ENCODE results near the gene CALB2. TPM values are rescaled to one million over a fixed set of nuclear protein-coding genes. Genes with fewer than 3 reads are reported as not detected.

The CALB2 gene
- total and polyA plus RNA-seq, 2 of the 8 experiments (the other 6 are each of a cell fraction or from before 2014, with no cell fraction given), result 1.9 to 2.6 TPM

- Histone ChIP-seq H3K9me3 (ENCODE audit: insufficient read depth in 2 of 2, low read depth in 1 of 2, low read length in 1 of 2) (no peaks in the 10 kb centered on the region), H3K56ac (replicated peaks; ENCODE audit: insufficient read length, low read depth, low read length) (no peak overlapping the region), H4K91ac (replicated peaks; ENCODE audit: insufficient read length, low read length) (no peak overlapping the region), H2AK5ac (ENCODE audit: low read depth, low read length) (no peak overlapping the region), H3K18ac (ENCODE audit: extremely low read depth, low read length) (no peak overlapping the region), H3K23me2 (ENCODE audit: low read depth, low read length) (peaks cover 9% of the 10 kb centered on the region; the same call in 1 of the 2 replicates), H2BK12ac (ENCODE audit: low read depth, low read length) (no peak overlapping the region), H3K27ac (ENCODE audit: low read depth, low read length) (no peak overlapping the region), H3K23ac (ENCODE audit: insufficient read length) (no peak overlapping the region), H3K79me1 (ENCODE audit: low read depth, low read length) (no peaks in the 10 kb centered on the region), H3K14ac (ENCODE audit: insufficient read length) (no peak overlapping the region), H3K79me2 (ENCODE audit: control insufficient read depth in 1 of 2, insufficient read depth in 2 of 2, low read length in 2 of 2) (no peaks in the 10 kb centered on the region), H2BK15ac (ENCODE audit: low read length) (no peak overlapping the region), H2BK120ac (replicated peaks; ENCODE audit: low read depth, low read length) (no peak overlapping the region), H3K9ac (replicated peaks in 1 of 4; ENCODE audit: extremely low read depth in 1 of 4, low read depth in 3 of 4, low read length in 3 of 4) (no peak overlapping the region), H2AFZ (ENCODE audit: low read length) (no peak overlapping the region), H4K5ac (ENCODE audit: insufficient read length, low read depth, low read length) (no peak overlapping the region), H3K4me1 (replicated peaks in 1 of 4; ENCODE audit: control insufficient read depth in 3 of 4, insufficient read depth in 4 of 4, low read length in 3 of 4) (peaks cover 0 to 5% (median 3%) of the 10 kb centered on the region in 4 experiments; a peak in 4 of 7 replicates), H3K36me3 (ENCODE audit: control insufficient read depth in 2 of 4, insufficient read depth in 4 of 4, low read length in 3 of 4) (no peaks in the 10 kb centered on the region), H3K4ac (replicated peaks; ENCODE audit: insufficient read length, low read depth, low read length) (no peak overlapping the region), H2BK20ac (ENCODE audit: low read length) (no peak overlapping the region), H3K4me2 (ENCODE audit: insufficient read depth in 1 of 2, low read depth in 2 of 2, low read length in 2 of 2) (no peak overlapping the region), H2BK5ac (ENCODE audit: low read depth, low read length) (no peak overlapping the region), H3K4me3 (ENCODE audit: extremely low read depth in 1 of 4, insufficient read depth in 2 of 4, low read depth in 3 of 4, low read length in 4 of 4) (no peak overlapping the region), H4K8ac (ENCODE audit: extremely low read depth, insufficient read depth, low read length) (no peak overlapping the region), H4K20me1 (replicated peaks in 1 of 2; ENCODE audit: control insufficient read depth in 1 of 2, insufficient read depth in 2 of 2, low read length in 2 of 2) (peaks cover 0 to 6% of the 10 kb centered on the region in 2 experiments), H3K27me3 (replicated peaks in 1 of 4; ENCODE audit: control insufficient read depth in 3 of 4, extremely low read depth in 1 of 4, insufficient read depth in 3 of 4, low read length in 3 of 4) (0 out of 7 replicates have a peak, but pooled peaks cover 0 to 2% (median 0%) of the 10 kb centered on the region in 4 experiments)
- no peak for FAIRE-seq
- CTCF ChIA-PET (ENCODE audit: partially characterized antibody), result interaction anchor here (1.5 to 3.7 kb wide), 3 partner anchors 9 to 31 kb away, joined by 4 to 22 read pairs (median 5); no protein-coding TSS in a partner anchor
- 67% methylated on average over 6 of the region's 6 CpGs; no CpG with 5 or more reads in 1 of the 2 experiments for WGBS, 2 experiments (ENCODE audit: extremely low coverage in 1 of 2, insufficient coverage in 1 of 2, insufficient read length in 1 of 2, insufficient replicate concordance in 2 of 2, low coverage in 1 of 2, low lambda C conversion rate in 2 of 2, missing lambda C conversion rate in 1 of 2)
- POLR2A ChIA-PET (ENCODE audit: partially characterized antibody), result no interaction called here
- DNase-seq (ENCODE audit: low read depth in 1 of 2, low spot score in 2 of 2), result no peak
- TF ChIP-seq SIRT6 (IDR thresholded peaks at IDR 0.05; ENCODE audit: low read length) (no peak), BACH1 (IDR thresholded peaks at IDR 0.05; ENCODE audit: low read length) (no peak), GABPA (IDR thresholded peaks at IDR 0.05; ENCODE audit: borderline replicate concordance, insufficient read depth, low read length) (no peak), JUND (IDR thresholded peaks at IDR 0.05; ENCODE audit: low read length) (no peak), EGR1 (IDR thresholded peaks at IDR 0.05; ENCODE audit: borderline replicate concordance, low read depth, low read length) (no peak), NRF1 (IDR thresholded peaks at IDR 0.05; ENCODE audit: low read depth, low read length) (no peak), EP300 (IDR thresholded peaks at IDR 0.05; ENCODE audit: borderline replicate concordance in 1 of 2, low read depth in 2 of 2, low read length in 2 of 2) (no peak), HDAC2 (IDR thresholded peaks at IDR 0.05; ENCODE audit: borderline replicate concordance in 1 of 2, low read depth in 2 of 2, low read length in 2 of 2) (no peak), USF2 (IDR thresholded peaks at IDR 0.05; ENCODE audit: low read length) (no peak), ASH2L (IDR thresholded peaks at IDR 0.05; ENCODE audit: low read length) (no peak), RXRA (IDR thresholded peaks at IDR 0.05; ENCODE audit: insufficient read depth, low read depth, low read length) (no peak), ZNF274 (IDR thresholded peaks at IDR 0.05; ENCODE audit: borderline replicate concordance, extremely low read depth, low read length) (no peak)
Observed at GRCh38 chr16:71380831-71381230, 22.3 kb downstream of the CALB2 start.

Measured in H1 (cell line).